NCI-H345 treated with DMSO at 0.1 percent for 48 hours (cell line): ENCODE measurements around the gene CORO1C.
A peak's percentile ranks its signal among the peaks of the same experiment; 100 is the strongest.
"Not testable (repeated sequence)": the region's sequence is repeated elsewhere in the genome, so short reads cannot be mapped to it uniquely, and the experiment has no call there.

Source experiments
- DNase-seq: peaks from one replicate; lab custom pipeline; 2025; ENCODE audit not compliant: unreplicated experiment; lab: John Stamatoyannopoulos, UW

The CORO1C gene

DNA sequence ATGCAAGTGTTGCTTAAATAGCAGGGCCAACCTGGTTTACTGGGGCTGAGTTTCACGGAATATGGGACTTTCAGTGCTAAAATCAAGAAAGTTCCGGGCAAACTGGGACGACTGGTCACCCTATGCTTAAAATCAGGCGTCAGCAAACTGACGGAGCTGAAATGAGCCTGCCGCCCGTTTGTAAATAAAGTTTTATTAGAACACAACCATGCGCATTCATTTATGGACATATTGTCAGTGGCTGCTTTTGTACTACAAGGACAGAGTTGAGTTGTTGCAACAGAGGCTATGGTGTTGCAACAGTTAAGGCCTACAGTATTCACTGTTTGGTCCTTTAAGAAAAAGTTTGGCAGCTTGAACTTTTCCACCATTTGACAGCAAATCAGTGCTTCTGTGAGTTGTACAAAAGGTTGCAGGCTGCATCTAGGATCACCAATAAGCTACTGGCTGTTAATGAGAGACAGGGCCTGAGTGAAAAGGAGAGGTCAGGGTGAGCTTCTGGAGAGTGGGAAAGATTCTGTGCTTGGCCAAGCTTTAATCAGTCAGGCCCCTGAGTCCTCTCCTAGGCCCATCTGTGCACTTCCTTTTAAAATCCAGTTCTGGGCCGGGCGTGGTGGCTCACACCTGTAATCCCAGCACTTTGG is 111.0 kb downstream of the CORO1C start:
- no peak for DNase-seq

DNA sequence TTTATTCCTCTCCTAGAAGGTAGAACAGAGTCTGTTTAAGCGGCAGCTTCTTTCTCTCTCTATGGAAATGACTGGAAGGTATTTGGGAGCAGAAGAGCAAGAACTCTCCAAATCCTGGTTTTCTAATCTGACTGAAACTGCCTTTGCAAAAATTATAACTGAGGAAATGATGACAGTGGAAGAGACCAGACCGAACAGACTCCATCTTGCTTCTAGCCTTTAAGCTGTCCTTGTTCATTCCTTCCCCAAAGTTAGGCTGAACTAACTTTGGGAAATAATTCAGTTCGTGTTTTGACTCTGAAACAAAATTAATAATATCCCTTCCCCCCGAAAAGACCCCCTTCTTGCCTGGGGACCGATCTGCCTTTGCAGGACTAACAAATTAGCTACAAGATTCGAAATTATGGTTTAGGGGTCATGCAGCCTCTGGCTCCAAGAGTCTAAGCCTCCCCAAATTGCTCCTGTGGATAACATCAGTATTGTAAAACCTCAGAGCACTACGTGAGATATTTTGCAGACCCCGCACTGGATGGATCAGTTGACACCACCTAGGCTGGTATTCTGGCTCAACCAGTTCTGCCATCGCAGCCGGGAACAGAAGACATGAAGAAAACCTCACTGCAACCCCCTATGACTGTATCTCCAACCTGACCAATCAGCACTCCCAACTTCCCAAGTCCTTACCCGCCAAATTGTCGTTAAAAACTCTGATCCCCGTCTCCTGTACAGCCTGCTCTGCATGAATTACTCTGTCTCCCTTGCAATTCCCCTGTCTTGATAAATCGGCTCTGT is 111.8 kb downstream of the CORO1C start:
- no peak for DNase-seq

GRCh38 chr12:108618953-108619274 is 112.4 kb downstream of the CORO1C start:
- not testable (repeated sequence) for DNase-seq

DNA sequence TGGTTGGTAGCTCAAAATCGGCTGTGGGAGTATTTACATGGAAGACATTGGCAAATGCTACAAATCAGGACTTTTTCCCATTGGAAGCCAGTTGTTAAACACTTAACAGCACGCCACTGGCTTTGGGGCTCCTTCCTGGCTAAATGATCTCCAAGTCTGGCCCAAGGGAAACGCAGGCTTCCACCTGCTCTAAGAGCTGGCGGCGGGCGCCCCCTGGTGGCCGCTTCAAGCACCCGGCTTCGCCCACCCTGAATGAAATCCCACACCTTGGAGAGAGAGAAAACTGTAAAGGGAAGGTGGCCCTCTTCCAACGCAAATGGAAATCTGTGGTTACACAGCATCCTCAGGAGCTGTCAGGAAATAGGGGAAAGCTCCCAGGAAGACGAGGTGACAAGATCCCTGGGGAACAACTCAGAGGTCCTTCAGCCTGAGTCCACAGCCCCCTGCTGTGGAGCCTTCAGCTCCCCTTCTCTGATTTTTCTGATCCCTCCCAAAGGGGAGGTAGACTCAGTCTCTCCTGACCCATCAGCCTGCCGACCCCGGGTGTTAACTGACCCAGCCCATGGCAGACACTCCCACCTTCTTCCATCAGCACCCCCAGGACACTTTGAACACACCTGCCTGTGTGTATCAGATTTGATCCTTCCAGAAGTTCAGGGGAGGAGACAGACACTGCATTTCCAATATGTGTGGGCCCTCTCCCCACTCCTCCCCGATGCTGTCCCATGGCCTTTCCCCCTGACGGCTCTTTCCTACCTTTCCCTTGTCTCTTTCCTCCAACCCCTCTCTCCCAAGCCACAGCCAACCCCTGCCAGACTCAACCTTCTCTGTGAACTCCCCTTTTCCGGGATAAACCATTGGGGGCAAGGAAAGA is 113.0 kb downstream of the CORO1C start:
- peak; percentile 74 for DNase-seq

DNA sequence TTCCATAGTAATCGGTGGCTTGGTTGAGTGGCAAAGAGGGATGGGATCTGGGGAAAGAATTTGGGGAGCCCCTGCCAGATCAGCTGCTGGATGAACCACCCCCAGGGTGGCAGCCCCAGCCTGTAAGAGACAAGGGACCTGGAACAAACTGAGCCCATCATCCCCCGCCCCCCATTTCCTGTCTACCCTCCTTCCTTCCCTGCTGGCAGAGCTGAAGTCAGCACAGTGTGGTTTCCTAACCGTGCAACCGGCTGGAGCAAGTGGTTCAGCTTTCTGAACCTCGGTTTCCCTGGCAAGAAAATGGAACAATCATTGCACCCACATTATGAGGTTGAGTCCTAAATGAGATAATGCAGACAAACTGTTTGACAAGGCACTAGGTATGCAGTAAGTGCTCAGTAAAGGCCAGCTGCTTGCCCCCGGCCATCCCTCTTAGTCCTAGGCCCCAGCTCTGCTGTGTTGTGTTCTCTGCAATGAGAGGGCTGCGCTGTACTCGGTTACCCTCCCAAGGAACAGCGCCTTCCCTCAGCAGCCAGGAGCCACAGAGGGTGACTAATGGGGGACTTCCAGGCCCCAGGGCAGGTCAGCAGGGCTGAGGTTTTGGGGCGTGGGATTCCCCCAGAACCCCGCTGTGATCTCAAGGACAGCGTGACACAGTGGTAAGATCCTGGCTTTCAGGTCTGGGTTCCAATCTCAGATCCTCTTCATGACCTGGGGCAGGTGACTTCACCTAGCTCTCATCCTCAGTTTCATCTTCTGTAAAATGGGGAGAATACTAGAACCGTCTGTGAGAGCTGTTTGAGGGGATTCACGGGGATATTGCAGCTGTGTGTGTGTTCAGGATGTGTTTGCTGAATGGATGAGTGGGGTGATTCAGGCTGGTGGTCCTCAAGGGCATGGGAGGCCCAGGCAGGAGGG is 114.1 kb downstream of the CORO1C start:
- DNase-seq: no peak

DNA sequence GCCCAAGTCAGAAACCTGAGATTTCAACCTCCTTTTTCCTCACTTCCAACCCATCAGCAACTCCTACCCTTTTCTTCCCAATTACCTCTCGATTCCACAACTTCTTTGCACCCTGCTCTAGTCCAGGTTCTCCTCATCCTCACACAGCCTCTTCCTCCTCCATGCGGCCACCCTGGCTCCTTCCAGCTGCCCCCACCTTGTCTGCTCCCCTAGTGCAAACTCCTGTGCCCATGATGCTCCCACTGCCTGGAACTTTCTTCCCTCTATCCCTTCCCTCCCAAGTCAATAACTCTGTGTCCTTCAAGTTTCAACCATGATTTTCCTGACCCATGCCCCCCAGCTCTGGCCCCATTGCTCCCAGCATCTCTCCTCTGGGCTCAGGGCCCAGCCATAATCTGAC is 115.0 kb downstream of the CORO1C start:
- DNase-seq: no peak

DNA sequence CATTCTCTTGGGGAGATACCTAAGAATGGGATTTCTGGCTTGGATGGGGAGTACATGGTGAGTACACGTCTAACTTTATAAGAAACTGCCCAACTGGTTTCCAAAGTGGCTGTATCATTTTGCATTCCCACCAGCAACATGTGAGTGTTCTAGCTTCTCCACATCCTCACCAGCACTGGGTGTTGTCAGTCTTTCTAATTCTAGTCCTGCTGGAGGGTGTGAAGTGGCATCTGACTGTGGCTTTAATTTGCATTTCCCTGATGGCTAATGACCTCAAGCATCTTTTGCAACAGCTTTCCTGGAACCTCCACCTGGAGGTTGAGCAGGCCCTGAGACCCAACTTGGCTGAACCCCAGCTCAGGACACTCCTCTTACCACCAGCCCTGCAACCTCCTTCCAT is 115.4 kb downstream of the CORO1C start:
- no peak for DNase-seq

DNA sequence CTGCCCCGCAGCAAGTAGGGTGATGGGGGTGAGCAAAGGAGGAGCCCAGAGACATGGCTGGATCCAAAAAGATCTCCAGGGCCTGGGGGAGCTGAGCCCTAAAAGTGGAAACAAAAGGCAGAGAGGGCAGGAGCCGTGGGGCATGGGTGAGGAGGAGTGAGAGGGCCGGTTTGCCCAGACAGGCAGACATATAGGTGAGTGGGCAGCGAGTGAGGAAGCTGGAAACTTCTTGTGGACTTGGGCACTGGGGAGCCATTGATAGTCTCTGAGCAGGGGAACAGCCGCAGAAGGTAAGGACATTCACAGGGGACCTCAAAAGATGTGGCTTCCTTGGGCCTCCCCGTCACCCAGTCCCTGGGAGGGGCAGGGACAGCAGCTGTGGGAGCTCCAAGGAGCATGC is 116.7 kb downstream of the CORO1C start:
- DNase-seq: no peak

DNA sequence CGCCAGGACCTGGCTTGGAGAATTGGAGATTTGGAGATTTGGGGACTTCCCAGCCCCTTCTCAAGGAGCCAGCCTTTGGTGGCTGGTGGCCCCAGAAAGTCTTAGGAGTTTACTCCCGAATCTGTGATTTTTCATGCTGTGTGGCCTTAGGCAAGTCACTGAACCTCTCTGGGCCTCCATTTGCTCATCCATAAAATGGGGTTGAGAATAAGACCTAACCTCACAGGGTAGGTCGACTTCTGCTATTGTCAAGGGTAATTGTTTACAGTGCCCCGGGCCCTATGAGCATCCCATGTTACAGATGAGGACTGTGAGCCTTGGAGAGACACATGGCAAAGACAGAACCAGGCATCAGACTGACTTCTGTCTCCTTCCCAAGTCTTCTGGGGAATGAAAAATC is 117.3 kb downstream of the CORO1C start:
- no peak for DNase-seq

GRCh38 chr12:108613548-108613947 is 117.8 kb downstream of the CORO1C start:
- no peak for DNase-seq

- no peak for DNase-seq
Measured at GRCh38 chr12:108612788-108613282, 118.5 kb downstream of the CORO1C start.

GRCh38 chr12:108611884-108612415 is 119.4 kb downstream of the CORO1C start:
- no peak for DNase-seq

DNA sequence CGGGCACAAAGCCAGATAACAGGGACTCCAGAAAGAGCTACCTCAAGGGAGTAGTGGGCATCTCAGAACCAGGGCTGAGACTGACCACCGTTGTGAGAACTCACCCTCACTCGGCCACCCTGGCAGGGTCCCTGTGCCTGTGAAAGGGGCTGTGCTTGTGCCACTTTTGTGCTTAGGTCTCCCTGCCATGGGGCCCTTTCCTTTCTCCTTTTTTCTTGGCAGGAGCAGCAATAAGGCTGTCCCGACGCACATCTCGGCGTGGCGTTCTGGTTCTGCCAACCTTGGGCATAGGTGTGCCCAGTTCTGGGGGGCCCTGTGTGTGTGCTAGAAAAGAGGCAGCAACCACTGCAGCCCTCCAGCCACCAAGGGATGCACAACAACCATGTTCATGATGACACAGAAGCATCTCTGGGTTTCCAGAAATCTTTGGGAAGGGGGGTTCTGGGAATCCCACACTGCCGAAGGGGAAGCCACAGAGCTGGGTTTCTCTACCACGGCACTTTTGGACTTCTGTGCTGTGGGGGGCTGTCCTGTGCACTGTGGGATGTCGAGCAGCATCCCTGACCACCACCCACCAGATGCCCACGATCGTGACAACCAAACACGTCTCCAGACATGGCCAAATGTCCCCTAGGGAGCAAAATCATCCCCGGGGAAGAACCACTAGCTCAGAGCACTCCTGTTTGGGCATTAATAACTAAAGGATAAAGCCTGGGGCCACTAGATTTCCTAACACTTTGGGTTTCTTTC is 120.3 kb downstream of the CORO1C start:
- DNase-seq: no peak

GRCh38 chr12:108610336-108610815 is 120.9 kb downstream of the CORO1C start:
- no peak for DNase-seq

DNA sequence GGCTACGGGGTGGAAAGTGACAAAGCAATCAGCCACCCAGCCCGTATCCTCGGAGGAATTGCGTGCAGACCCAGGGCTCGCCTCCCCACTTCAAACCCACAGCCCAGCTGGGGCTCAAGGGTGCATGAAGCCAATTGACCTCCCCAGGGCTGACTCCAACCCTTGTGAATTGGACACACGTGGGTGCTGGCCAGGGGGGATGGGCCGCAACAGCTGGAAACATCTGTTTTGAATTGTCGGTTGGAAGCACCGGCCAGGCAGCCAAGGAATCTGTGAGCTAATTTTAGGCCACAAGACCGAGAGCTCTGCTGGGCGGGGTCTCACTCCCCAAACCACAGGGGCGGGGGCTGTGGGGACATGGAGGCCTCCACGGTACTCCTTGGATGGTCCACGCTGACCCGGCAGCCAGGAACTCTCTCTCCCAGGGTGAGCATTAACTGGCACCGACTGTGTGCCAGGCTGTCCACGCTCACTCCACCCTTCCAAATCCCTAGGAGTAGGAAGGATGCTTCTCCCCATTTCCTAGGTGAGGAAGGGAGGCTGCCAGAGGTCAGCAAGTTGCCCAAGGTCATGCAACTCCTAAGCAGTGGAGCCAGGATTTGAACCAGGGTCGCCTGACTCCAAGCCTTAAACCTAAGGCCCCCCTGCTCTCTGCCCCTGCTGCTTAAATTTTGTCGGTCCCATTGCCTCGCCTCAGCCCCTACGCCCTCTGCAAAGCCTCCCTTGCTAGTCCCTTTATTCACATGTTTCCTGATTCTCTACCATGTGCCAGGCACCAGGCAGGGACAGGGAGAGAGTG is 121.6 kb downstream of the CORO1C start:
- no peak for DNase-seq

DNA sequence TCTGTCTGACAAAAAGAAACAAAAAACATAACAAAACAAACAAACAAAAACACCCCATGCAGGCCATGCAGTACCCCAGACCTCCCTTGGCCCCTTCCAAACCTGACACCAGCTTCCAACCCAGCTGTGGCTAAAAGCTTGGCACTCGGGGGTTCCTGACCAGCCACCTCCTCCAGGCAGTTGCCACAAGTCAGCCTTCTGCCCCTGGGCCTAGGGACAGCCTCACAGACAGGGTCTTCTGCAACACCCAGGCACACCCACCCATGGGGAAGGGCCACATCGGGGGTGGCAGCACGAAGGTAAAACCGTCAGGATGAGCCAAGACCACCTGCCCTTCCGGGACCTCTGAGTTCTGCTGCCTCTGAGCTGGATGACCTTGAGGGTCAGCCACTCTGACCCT is 122.7 kb downstream of the CORO1C start:
- no peak for DNase-seq

DNA sequence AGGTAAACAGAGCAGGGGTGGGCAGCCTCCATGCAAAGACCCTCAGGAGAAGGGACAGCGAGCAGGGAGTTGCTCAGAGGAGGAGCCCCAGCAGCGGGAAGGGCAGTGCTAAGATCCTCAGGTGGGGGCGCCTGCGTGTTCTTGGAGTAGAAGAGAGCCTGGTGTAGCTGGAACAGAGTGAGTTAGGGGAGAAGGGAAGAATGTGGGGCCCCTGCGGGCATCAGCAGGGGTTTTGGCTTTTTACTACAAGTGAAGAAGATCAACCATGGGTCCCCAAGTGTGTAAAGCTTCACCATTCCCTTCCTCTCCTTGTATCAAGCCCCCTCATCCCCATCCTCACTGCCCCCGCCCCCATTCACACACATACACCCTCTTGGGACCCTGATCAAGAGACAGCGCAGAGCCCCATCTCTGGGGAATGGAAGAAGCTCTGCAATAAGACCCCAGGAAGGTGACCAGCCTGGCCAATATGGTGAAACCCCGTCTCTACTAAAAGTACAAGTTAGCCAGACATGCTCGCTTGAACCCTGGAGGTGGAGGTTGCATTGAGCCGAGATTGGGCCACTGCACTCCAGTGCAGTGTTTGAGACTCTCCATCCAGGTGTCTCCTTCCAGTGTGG is 123.2 kb downstream of the CORO1C start:
- DNase-seq: no peak

- no peak for DNase-seq
Measured at GRCh38 chr12:108606492-108606891, 124.8 kb downstream of the CORO1C start.
